NCI-H1694 treated with DMSO at 0.1 percent for 48 hours (cell line): ENCODE data around the gene TTC23.
"Not testable (repeated sequence)": the region's sequence is repeated elsewhere in the genome, so short reads cannot be mapped to it uniquely, and the experiment has no call there.

Experiments used
- DNase-seq: peaks from one replicate; lab custom pipeline; 2025; lab: John Stamatoyannopoulos, UW

Gene TTC23

GRCh38 chr15:99197856-99198255 lies 51.5 kb downstream of the TTC23 start:
- no peak for DNase-seq

- not testable (repeated sequence) for DNase-seq
Measured at GRCh38 chr15:99192181-99192580, 57.2 kb downstream of the TTC23 start.

DNA sequence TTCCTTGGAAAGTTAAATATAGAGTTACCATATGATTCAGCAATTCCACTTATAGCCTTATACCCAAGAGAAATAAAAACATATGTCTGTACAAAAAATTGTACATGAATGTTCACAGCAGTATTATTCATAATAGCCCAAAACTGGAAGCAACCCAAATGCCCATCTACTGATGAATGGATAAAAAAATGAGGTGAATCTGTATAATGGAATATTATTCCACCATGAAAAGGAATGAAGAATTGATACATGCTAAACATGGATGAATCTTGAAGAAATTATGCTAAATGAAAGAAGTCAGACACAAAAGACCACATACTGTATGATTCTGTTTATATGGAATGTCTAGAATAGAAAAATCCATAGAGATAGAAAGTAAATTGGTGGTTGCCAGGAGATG lies 61.4 kb downstream of the TTC23 start:
- no peak for DNase-seq

DNA sequence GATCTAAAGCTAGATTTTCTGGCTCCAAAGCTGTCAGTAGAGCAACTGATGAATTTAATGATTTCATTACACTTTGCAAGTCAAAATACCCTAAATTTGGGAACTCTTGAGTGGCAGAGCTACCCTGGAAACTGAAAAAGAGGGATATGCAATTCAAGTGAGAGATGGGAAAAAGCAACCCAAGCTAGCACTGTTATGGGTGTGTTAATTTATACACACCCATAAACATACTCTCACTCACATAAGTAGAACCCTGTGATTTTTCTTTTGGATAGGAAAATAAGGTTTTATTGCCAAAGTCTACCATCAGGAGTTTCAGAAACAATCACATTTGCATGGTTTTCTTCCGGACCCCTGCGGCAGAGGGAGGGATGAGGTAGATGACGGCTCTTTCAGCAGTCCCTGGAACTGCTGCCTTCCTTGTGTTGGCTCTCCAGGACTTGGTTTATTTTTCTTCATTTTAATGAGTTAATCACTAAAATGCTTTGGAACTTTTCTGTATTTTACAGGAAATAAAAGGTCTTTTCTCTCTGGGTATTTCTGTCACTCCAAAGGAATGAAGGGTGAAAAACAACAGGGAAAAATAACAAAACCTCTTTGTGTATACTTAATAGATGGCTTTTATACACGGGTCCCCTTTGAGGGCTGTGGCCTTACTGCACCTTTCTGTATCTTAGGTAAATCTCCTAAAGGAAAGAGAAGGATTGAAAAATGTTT lies 63.8 kb downstream of the TTC23 start:
- DNase-seq, result no peak

DNA sequence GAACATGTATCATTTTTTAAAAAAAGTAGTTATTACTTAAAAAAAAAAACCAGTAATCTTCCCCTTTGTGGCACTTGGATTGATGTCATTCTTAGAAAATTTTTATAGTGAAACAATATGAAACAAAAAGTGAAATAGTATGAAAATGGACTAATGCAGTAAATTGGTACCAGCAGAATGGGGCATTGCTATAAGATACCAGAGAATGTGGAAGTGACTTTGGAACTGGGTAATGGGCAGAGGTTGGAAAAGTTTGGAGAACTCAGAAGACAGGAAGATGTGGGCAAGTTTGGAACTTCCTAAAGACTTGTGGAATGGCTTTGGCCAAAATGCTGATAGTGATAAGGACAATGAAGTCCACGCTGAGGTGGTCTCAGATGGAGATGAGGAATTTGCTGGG lies 66.6 kb downstream of the TTC23 start:
- DNase-seq, result no peak

- DNase-seq, result no peak
Measured at GRCh38 chr15:99181545-99181971, 67.8 kb downstream of the TTC23 start.

DNA sequence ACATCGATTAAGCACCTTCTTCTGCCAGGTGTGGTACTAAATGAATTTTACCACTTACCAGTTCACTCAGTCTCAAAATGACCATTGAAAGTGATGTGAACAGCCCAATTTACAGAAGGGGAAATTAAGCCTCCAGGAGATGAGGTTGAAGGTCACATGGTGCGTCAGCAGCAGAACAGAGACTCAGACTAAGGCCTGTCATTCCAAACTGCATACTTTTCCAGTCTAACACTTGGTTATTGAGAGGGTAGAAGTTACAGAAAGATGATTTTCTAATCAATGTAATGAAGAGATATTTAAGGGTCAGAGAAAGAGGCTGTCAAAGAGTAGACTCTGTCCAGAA lies 68.4 kb downstream of the TTC23 start:
- DNase-seq, result no peak

- no peak for DNase-seq
Measured at GRCh38 chr15:99180086-99180963, 69.1 kb downstream of the TTC23 start.

DNA sequence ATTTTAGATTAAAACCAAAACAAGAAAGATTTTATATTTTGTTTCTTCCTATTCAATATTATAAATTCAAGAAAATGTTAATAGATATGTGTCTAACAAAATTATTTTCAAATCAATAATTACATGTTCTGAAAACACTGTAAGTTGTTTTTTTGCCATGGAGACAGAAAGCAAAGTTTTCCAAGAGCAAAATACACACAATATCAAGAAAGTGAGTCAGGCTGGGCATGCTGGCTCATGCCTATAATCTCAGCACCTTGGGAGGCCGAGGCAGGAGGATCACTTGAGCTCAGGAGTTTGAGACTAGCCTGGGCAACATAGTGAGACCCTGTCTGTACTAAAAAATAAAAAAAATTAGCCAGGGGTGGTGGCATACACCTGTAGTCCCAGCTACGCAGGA lies 71.7 kb downstream of the TTC23 start:
- no peak for DNase-seq

- no peak for DNase-seq
Measured at GRCh38 chr15:99176757-99177156, 72.6 kb downstream of the TTC23 start.

DNA sequence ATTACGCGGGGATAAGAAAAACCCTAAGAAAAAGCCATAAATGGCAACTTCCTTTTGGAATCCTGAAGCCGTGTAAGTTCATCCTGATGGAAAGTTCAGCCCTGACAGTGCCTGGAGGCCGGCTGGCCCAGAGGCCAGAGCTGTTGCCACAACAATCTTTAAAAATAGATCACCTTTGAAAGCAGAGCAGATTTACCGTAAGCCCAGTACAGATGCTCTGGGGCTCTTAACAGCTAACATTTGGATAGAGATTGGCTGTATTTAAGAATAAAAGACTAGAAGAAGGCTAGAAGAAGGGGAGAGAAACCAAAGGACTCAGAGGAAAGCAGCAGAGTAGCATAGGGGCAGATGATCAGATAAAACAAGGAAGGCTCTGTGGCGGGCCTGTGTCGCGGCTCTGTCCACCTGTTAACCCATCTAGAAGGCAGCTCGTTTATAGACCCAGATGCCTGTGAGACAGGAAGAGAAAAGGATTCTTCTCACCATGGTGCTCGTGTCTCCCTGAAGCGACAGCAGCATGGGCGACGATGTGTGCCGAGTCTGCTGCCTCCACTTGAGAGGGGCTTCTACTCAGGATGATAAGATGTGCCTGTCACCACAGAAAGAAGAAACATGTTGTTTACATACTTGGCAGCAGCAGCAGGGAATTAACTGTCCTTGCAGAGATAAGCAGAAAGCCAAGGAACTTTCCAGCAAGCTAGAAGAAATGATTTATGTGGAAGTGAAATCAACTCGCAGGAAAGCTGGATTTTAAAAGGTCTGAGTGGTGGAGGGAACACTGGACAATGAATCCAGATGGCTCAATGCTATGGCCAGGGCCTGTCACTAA lies 74.6 kb downstream of the TTC23 start:
- no peak for DNase-seq

- DNase-seq, result no peak
Measured at GRCh38 chr15:99172989-99173388, 76.4 kb downstream of the TTC23 start.

DNA sequence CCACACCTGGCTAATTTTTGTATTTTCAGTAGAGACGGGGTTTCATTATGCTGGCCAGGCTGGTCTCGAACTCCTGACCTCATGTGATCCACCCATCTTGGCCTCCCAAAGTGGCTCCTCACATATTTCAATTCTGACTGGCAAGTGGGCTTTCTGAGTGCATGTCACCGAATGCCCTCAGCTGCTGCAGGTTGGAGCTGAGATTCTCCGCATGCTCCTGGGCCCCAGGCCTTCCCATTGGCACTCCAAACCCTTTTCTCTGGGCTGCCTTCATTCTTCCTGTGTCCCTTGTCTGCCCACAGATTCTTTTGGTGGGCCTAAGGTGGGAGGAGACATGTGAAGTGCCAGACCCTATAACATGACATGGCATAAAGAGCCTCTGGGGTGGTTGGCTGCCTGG lies 77.2 kb downstream of the TTC23 start:
- no peak for DNase-seq

DNA sequence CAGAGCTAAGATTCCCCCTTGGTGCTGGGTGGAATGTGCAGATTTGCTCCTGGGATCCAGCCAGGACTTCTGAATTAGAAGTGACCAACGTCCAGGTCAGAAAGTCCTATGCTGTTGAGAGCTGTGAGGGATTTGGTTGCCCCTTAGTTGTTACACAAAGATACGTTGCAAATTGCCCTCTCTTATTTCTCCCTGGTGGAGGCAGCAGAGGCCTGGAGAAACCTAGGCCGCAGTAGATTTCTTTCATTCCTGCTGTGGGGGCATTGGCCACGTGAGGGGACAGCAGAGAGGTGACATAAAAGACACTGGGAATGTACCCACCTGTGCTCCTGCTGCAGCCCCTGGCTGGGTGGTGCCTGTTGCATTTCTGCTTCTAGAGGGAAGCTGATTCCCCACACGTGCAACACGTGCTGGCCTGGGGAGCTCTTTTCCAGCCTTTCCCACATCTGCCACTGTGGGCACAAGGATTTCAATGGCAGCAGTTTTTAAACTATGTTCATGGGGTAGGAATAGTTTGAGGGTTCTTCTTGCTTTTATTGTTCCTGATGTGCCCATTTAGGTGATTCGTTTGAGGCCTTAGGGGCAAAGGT lies 78.8 kb downstream of the TTC23 start:
- DNase-seq, result no peak

DNA sequence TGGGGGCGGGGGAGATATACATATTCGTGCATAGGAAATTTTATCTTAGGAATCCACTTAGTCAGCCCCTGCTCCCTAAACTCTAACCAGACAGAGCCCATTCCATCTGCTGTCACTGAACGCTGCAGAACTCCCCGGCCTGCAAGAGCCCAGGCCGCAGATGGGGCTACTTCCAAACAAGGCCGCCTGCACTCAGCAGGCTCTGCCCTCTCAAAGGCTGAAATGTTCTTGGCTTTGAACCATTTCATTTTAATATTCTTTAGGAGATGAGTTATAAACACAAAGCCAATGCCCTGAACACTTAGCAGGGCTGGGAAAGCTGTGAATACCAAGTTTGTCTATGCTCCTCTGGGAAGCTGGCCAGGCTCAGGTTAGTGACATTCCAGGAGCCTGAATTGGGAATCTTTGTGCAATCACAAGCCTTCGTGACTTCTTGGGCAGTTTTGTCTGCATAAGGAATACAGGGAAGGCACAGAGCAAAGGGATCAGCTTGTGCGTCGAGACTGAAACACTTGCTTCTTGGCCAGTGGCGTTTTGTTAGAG lies 79.5 kb downstream of the TTC23 start:
- DNase-seq, result no peak

GRCh38 chr15:99168601-99169580 lies 80.5 kb downstream of the TTC23 start:
- DNase-seq, result no peak

GRCh38 chr15:99167640-99168039 lies 81.7 kb downstream of the TTC23 start:
- DNase-seq, result no peak

GRCh38 chr15:99167201-99167600 lies 82.2 kb downstream of the TTC23 start:
- DNase-seq, result no peak

- no peak for DNase-seq
Measured at GRCh38 chr15:99165956-99166689, 83.3 kb downstream of the TTC23 start.
